HepG2 (cell line): ENCODE results near the gene WWC1. TPM values are rescaled to one million over a fixed set of nuclear protein-coding genes. Genes with fewer than 3 reads are reported as not detected.

Experiments
- ATAC-seq: fragments of 200-7000 bp; cut with Tn5 transposase; 3 replicates; pipeline ENCODE4 v1.9.1; 2020; ENCODE audit warnings: mild to moderate bottlenecking, moderate library complexity
- BruUV-seq: library from RNA; stranded (reverse); fragments of 400-500 nt; replicated peaks from 2 replicates; lab custom pipeline; 2021; lab: Mats Ljungman, UMichigan
- CTCF ChIA-PET: fragments of 300-600 bp; formaldehyde crosslinking; extraction: SDS; loops from one replicate; lab custom pipeline; 2021; ENCODE audit warnings: low total read pairs, inconsistent platforms, low intra/inter-chr PET ratio; lab: Yijun Ruan, JAX
- POLR2A ChIA-PET: fragments of 350-600 bp; sonication (Branson Sonifier 250); formaldehyde crosslinking; loops from one replicate; lab custom pipeline; 2020; ENCODE audit warnings: antibody characterized with exemption, inconsistent platforms; lab: Yijun Ruan, JAX
- DNase-seq: peaks from one replicate; pipeline ENCODE4 v3.0.0-alpha.2; 2015; ENCODE audit warnings: low spot score
- FAIRE-seq: peaks from 3 replicates; lab custom pipeline; 2011; peaks lifted over from hg19 to GRCh38; lab: Jason Lieb, UNC
- H2AFZ ChIP-seq: one replicate; pipeline ENCODE4 v1.6.1; 2011; ENCODE audit warnings: low read length, inconsistent platforms
- H3K27ac ChIP-seq: fragments of 300-600 bp; 3 replicates; pipeline ENCODE4 v1.8.0; 2011; ENCODE audit warnings: mixed run types, mild to moderate bottlenecking, mixed read lengths, low read length, inconsistent platforms; ENCODE audit not compliant: insufficient read depth; ENCODE audit errors: extremely low read length
- H3K27me3 ChIP-seq, 2 experiments: fragments of 200-600 bp in 1 of 2; 2 replicates in 1 of 2; 3 replicates in 1 of 2; pipeline versions ENCODE4 v1.6.0 to v1.8.0; 2011; ENCODE audit warnings: low read length in 2 of 2, mild to moderate bottlenecking in 2 of 2, moderate library complexity in 2 of 2, inconsistent platforms in 1 of 2; ENCODE audit not compliant: insufficient read depth in 2 of 2, control insufficient read depth in 1 of 2
- H3K36me3 ChIP-seq, 2 experiments: fragments of 200-600 bp in 1 of 2; replicated peaks in 1 of 2; 2 replicates in 1 of 2; 3 replicates in 1 of 2; pipeline versions ENCODE4 v1.5.1 to v1.8.0; 2011; ENCODE audit warnings: low read length in 2 of 2, inconsistent platforms in 1 of 2; ENCODE audit not compliant: insufficient read depth in 2 of 2, control insufficient read depth in 1 of 2
- H3K4me1 ChIP-seq: 2 replicates; pipeline ENCODE4 v1.5.1; 2012; ENCODE audit warnings: low read length, inconsistent platforms; ENCODE audit not compliant: insufficient read depth
- H3K4me2 ChIP-seq: 2 replicates; pipeline ENCODE4 v1.6.0; 2011; ENCODE audit warnings: low read depth, low read length, inconsistent platforms
- H3K4me3 ChIP-seq, 3 experiments: fragments of 200-600 bp in 1 of 3; sonication (generic), shearing (Covaris generic) in 1 of 3; replicated peaks in 1 of 3; 2 replicates each; pipeline ENCODE4 v1.5.1; 2011 to 2016; ENCODE audit warnings: low read length in 3 of 3, inconsistent platforms in 2 of 3, low read depth in 2 of 3, mild to moderate bottlenecking in 2 of 3, control low read depth in 1 of 3, mixed read lengths in 1 of 3; ENCODE audit not compliant: insufficient read depth in 1 of 3
- H3K79me2 ChIP-seq: one replicate; pipeline ENCODE4 v1.6.1; 2011; ENCODE audit warnings: low read length, inconsistent platforms; ENCODE audit not compliant: insufficient read depth
- H3K9ac ChIP-seq: 2 replicates; pipeline ENCODE4 v1.6.0; 2011; ENCODE audit warnings: mild to moderate bottlenecking, low read depth, low read length, inconsistent platforms; ENCODE audit not compliant: insufficient read depth
- H3K9me3 ChIP-seq: 2 replicates; pipeline ENCODE4 v1.5.1; 2012; ENCODE audit warnings: mild to moderate bottlenecking, low read length
- H4K20me1 ChIP-seq: 2 replicates; pipeline ENCODE4 v1.6.0; 2011; ENCODE audit warnings: inconsistent platforms, mild to moderate bottlenecking, low read length, moderate library complexity; ENCODE audit not compliant: insufficient read depth
- ATAD3A ChIP-seq: sonication (generic); formaldehyde crosslinking; IDR thresholded peaks from 2 replicates; pipeline ENCODE4 v1.4.0; 2020; ENCODE audit warnings: missing genetic modification reagents
- BCL6 ChIP-seq: IDR thresholded peaks from 2 replicates; pipeline ENCODE4 v1.6.1; 2016; ENCODE audit warnings: missing genetic modification reagents, missing compliant biosample characterization
- CREBL2 ChIP-seq: sonication (generic); formaldehyde crosslinking; IDR thresholded peaks from 2 replicates; pipeline ENCODE4 v1.8.1; 2023; ENCODE audit warnings: missing genetic modification reagents, mild to moderate bottlenecking, borderline replicate concordance
- DPF2 ChIP-seq: sonication (generic); formaldehyde crosslinking; IDR thresholded peaks from 2 replicates; pipeline ENCODE4 v1.4.0; 2020; ENCODE audit warnings: mild to moderate bottlenecking, low read depth, missing genetic modification reagents, borderline replicate concordance
- FIP1L1 ChIP-seq: fragments of 200-400 bp; formaldehyde crosslinking; IDR thresholded peaks from 2 replicates; pipeline ENCODE4 v1.6.1; 2018; ENCODE audit warnings: low read depth, mild to moderate bottlenecking, low read length, moderate library complexity, borderline replicate concordance; ENCODE audit not compliant: insufficient read depth
- FOXM1 ChIP-seq: sonication (generic); formaldehyde crosslinking; IDR thresholded peaks from 2 replicates; pipeline ENCODE4 v1.5.0; 2020; ENCODE audit warnings: missing genetic modification reagents
- HOXD1 ChIP-seq: sonication (generic); formaldehyde crosslinking; IDR thresholded peaks from 2 replicates; pipeline ENCODE4 v1.5.0; 2020; ENCODE audit warnings: missing genetic modification reagents
- JARID2 ChIP-seq: sonication (generic); formaldehyde crosslinking; IDR thresholded peaks from 2 replicates; pipeline ENCODE4 v1.8.1; 2023; ENCODE audit warnings: missing genetic modification reagents, inconsistent platforms; ENCODE audit not compliant: insufficient replicate concordance
- MTERF4 ChIP-seq: sonication (generic); formaldehyde crosslinking; IDR thresholded peaks from 2 replicates; pipeline ENCODE4 v1.8.0; 2023; ENCODE audit warnings: mild to moderate bottlenecking, missing genetic modification reagents
- MZF1 ChIP-seq: sonication (generic); formaldehyde crosslinking; IDR thresholded peaks from 2 replicates; pipeline ENCODE4 v1.8.1; 2023; ENCODE audit warnings: mild to moderate bottlenecking, missing genetic modification reagents, borderline replicate concordance
- PTBP1 ChIP-seq: fragments of 200-400 bp; formaldehyde crosslinking; IDR thresholded peaks from 2 replicates; pipeline ENCODE4 v1.6.1; 2018; ENCODE audit warnings: low read length, low read depth; ENCODE audit not compliant: poor library complexity, severe bottlenecking
- REPIN1 ChIP-seq: sonication (generic); formaldehyde crosslinking; IDR thresholded peaks from 2 replicates; pipeline ENCODE4 v1.8.0; 2022; ENCODE audit warnings: missing genetic modification reagents, low read depth, mild to moderate bottlenecking, borderline replicate concordance
- SMARCE1 ChIP-seq: fragments of 450-650 bp; IDR thresholded peaks from 2 replicates; pipeline ENCODE4 v1.6.1; 2017; ENCODE audit warnings: borderline replicate concordance
- TCF12 ChIP-seq, 2 experiments: fragments of 450-650 bp in 1 of 2; sonication (generic) in 1 of 2; formaldehyde crosslinking in 1 of 2; IDR thresholded peaks; 2 replicates each; pipeline versions ENCODE4 v1.6.1 to v1.8.0; 2017 to 2022; ENCODE audit warnings: antibody characterized with exemption in 1 of 2, mild to moderate bottlenecking in 1 of 2, missing genetic modification reagents in 1 of 2, moderate library complexity in 1 of 2
- THRA ChIP-seq: sonication (generic); formaldehyde crosslinking; IDR thresholded peaks from 2 replicates; pipeline ENCODE4 v1.4.0; 2020; ENCODE audit warnings: missing genetic modification reagents, borderline replicate concordance
- ZKSCAN8 ChIP-seq: IDR thresholded peaks from 2 replicates; pipeline ENCODE4 v1.6.1; 2016; ENCODE audit warnings: borderline replicate concordance, missing genetic modification reagents, missing compliant biosample characterization
- ZNF580 ChIP-seq: IDR thresholded peaks from 2 replicates; pipeline ENCODE4 v1.6.1; 2016; ENCODE audit warnings: low read depth, borderline replicate concordance
- ZNF746 ChIP-seq: sonication (generic); formaldehyde crosslinking; IDR thresholded peaks from 2 replicates; pipeline ENCODE4 v1.8.0; 2022; ENCODE audit warnings: mild to moderate bottlenecking, missing genetic modification reagents
- ZSCAN21 ChIP-seq: sonication (generic); formaldehyde crosslinking; IDR thresholded peaks from 2 replicates; pipeline ENCODE4 v1.8.0; 2022; ENCODE audit warnings: mild to moderate bottlenecking, missing genetic modification reagents, moderate library complexity, borderline replicate concordance
- ZSCAN31 ChIP-seq: sonication (generic); formaldehyde crosslinking; IDR thresholded peaks from 2 replicates; pipeline ENCODE4 v1.5.0; 2020; ENCODE audit warnings: low read depth, mild to moderate bottlenecking, missing genetic modification reagents
- WGBS: methylation state at CpG from one replicate; pipeline ENCODE4 v1.1.6; 2017; ENCODE audit warnings: low lambda C conversion rate; 5-methylcytosine and 5-hydroxymethylcytosine counted together
- in situ Hi-C: cut with HindIII; loops from 2 replicates; pipeline ENCODE4 v1.10.0; 2017; ENCODE audit warnings: low pct_unique_long_range_greater_than_20kb; ENCODE audit not compliant: extremely low pct_ligation_motif_present
- intact Hi-C: fragments of 100-400 bp; cut with micrococcal nuclease; formaldehyde crosslinking; loops from one replicate; pipeline ENCODE4 v1.10.0; 2022; ENCODE audit not compliant: unreplicated experiment
- polyA plus RNA-seq, 8 experiments: library from polyadenylated mRNA; depleted of rRNA in 3 of 8; stranded (reverse) in 7 of 8; unstranded in 1 of 8; fragments of >200 nt; fragmentation: Illumina TruSeq in 4 of 8; extraction: Trizol in 4 of 8; gene quantifications; 2 replicates each; pipeline versions ENCODE4 v1.2.1 to v1.2.3, GENCODE V29; 2011 to 2016; ENCODE audit warnings: low read depth in 4 of 8, missing spikeins in 1 of 8, mixed read lengths in 1 of 8; ENCODE audit not compliant: insufficient read depth in 1 of 8
- total RNA-seq, 5 experiments: library from RNA; depleted of rRNA; stranded (reverse); fragments of >200 nt; fragmentation: Illumina TruSeq; extraction: Trizol; gene quantifications; 2 replicates each; pipeline ENCODE4 v1.2.3, GENCODE V29; 2016; ENCODE audit warnings: low read depth in 1 of 5

The WWC1 gene
- total and polyA plus RNA-seq, 2 of the 13 experiments (the other 11 are each of a cell fraction or from before 2014, with no cell fraction given): 8.3 to 17.9 TPM

GRCh38 chr5:168468836-168469235 lies 177.4 kb downstream of the WWC1 start:
- no peak overlapping the region for H2AFZ ChIP-seq
- DNase-seq (no peak), FAIRE-seq (no peak), ATAC-seq (no peak)
- CTCF ChIA-PET: no interaction called here
- WGBS: 95% methylated on average over 8 of the region's 8 CpGs
- H3K4me1 ChIP-seq: no peaks in the 10 kb centered on the region
- H3K27ac ChIP-seq: no peak overlapping the region
- no peak overlapping the region for H3K9ac ChIP-seq
- H3K4me3 ChIP-seq: no peak overlapping the region
- no peaks in the 10 kb centered on the region for H4K20me1 ChIP-seq
- no peaks in the 10 kb centered on the region for H3K27me3 ChIP-seq
- no peak for TF ChIP-seq REPIN1
- TF ChIP-seq HOXD1 (CRISPR knock-in tag): no peak
- TF ChIP-seq ZSCAN21 (CRISPR knock-in tag): no peak
- no peak for TF ChIP-seq ATAD3A
- TF ChIP-seq JARID2 (CRISPR knock-in tag): no peak
- no peak for TF ChIP-seq SMARCE1
- no peak for TF ChIP-seq TCF12 (IDR thresholded peaks at IDR 0.05)
- TF ChIP-seq TCF12 (CRISPR knock-in tag; IDR thresholded peaks at IDR 0.05): no peak
- TF ChIP-seq MZF1 (CRISPR knock-in tag): no peak
- no peak for TF ChIP-seq DPF2 (CRISPR knock-in tag)
- TF ChIP-seq ZKSCAN8 (CRISPR knock-in tag): no peak
- no peak for TF ChIP-seq THRA
- TF ChIP-seq ZNF746 (CRISPR knock-in tag): no peak
- TF ChIP-seq PTBP1: no peak
- TF ChIP-seq FIP1L1: no peak
- no peak for TF ChIP-seq ZNF580 (CRISPR knock-in tag)
- TF ChIP-seq MTERF4 (CRISPR knock-in tag): no peak
- no peak for TF ChIP-seq ZSCAN31 (CRISPR knock-in tag)
- TF ChIP-seq BCL6: no peak
- TF ChIP-seq FOXM1 (CRISPR knock-in tag): no peak
- no peak for TF ChIP-seq CREBL2 (CRISPR knock-in tag)
- in situ Hi-C loops: no loop called here
- intact Hi-C loops: no loop called here
- no peaks in the 10 kb centered on the region for H3K79me2 ChIP-seq
- H3K4me2 ChIP-seq: no peak overlapping the region
- H3K36me3 ChIP-seq: peaks cover 8 to 42% of the 10 kb centered on the region in 2 experiments; a peak in 4 of 5 replicates
- no TSS peak for BruUV-seq
- POLR2A ChIA-PET: no interaction called here
- no peaks in the 10 kb centered on the region for H3K9me3 ChIP-seq
